ENCODE data around the gene HNRNPA2B1.
"Not testable (repeated sequence)": the region's sequence is repeated elsewhere in the genome, so short reads cannot be mapped to it uniquely, and the experiment has no call there.

HNRNPA2B1 gene

DNA sequence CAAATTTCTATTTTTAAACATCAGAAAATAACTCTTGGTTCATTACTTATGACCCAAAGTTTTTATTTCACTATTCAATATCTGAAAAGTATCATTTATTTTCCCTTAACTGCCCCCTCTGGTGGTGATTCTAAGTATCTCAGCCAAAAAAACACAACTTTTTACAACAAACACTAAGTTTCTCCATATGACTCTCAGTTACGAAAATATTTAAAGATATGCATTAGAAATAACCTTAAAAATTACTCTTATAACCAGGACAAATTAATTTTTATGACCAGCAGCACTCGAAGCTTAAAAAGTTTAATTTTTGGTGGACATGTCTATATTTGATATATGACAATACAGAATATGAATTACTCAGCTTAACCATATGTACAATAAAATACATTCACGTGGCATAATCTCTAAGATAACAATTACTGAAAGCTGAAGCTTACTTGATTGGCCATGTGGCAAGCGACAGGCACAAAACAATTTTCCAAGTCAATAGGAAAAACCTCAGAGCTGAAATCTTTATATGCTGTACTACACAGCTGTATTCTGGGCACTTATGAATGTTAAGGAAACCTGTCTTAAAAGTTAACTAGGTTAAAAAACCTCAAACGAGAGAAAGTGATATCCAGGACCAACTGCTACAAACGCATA is 2.3 kb downstream of the HNRNPA2B1 start:
- peak; percentile 50 for DNase-seq

DNA sequence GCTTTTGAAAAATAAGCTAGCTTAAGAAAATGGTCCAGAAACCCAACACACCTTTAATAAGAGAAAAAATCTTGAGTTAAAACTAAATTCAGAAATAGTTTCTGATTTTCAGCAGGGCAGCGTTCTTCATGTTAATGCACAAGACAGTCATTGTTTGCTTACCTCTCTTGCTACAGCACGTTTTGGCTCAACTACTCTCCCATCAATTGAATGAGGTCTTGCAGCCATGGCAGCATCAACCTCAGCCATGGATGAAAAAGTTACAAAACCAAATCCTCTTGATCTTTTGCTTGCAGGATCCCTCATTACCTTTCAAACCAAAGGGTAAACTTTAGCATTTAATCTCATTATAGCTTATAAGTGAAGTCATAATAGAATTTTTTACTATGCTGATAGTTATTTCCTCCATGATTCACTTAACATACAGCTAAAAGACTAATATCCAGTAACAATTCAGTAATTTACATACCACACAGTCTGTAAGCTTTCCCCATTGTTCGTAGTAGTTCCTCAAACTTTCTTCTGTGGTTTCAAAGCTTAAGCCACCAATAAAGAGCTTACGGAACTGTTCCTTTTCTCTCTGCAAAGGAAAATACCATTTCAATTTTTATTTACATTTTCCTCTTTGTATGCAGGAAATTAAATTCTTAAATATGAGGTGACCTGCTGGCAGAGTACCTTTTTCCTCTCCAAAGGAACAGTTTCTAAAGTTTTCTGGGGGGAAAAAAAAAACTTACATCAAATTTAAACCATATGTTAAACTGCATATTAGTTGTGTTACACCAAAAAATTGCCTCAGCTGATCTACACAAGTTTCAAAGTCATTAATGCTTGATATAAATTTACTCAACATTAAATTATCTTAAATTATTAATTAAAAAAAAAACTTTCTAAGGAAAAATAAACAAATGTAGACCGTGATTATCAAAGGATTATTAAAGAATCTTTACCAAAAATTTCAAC is 3.1 kb downstream of the HNRNPA2B1 start:
- peak; percentile 30 for DNase-seq

DNA sequence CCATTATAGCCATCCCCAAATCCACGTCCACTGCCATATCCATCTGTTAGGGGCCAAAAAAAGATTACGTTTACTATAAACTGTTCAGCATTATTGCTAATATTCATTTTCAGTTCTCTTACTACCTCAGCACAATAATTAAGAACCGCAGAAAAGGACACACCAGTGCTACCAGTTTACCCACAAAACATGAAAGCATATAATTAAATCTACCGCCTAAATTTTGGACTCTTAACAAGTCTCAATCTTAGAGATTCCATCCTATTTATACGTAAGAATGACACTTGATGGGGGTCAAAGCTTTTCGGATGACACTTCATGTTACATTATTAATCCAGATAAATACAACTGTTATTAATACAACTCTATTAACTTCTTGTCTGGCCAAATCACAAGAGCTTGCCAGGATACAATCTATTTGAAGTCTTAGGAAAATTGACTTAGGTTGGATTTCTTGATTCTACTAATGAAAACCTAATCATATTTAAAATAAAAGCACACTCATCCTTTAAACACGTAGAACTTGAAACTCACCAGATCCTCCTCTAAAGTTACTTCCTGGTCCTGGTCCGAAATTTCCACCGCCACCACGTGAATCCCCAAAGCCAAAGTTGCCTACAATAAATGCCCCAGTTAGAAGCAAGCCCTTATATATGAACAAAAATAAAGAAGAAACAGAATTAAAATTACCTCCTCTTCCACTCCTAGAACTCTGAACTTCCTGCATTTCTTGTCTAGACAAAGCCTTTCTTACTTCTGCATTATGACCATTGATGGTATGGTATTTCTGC is 4.5 kb downstream of the HNRNPA2B1 start:
- DNase-seq: no peak

DNA sequence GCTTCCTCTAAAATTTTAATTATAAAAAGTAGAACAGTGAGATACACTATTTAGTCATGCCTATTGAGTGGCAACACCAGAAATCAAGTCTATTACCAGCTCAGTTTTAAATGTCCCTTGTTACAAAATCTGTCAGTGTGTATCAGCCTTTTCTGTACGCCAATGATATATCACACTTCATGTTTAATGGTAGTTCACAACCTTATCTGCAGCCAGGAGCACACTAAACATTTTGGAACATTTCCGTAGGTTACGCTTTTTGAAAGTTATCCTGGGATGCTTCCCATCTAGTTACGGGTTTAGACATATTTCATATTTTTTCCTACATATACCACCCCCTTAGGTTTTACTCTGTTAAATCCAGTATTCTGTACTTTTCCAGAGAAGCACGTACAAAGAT is 5.4 kb downstream of the HNRNPA2B1 start:
- DNase-seq: no peak

DNA sequence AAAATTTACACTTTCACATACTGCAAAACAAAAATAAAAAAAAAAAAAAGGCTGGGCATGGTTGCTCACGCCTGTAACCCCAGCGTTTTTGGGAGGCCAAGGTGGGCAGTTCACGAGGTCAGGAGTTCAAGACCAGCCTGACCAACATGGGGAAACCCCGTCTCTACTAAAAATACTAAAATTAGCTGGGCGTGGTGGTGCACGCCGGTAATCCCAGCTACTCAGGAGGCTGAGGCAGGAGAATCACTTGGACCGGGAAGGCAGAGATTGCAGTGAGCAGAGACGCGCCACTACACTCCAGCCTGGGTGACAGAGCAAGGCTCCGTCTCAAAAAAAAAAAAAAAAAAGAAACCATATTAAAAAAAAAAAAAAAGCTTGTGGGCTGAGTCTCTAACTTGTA is 5.8 kb downstream of the HNRNPA2B1 start:
- not testable (repeated sequence) for DNase-seq

DNA sequence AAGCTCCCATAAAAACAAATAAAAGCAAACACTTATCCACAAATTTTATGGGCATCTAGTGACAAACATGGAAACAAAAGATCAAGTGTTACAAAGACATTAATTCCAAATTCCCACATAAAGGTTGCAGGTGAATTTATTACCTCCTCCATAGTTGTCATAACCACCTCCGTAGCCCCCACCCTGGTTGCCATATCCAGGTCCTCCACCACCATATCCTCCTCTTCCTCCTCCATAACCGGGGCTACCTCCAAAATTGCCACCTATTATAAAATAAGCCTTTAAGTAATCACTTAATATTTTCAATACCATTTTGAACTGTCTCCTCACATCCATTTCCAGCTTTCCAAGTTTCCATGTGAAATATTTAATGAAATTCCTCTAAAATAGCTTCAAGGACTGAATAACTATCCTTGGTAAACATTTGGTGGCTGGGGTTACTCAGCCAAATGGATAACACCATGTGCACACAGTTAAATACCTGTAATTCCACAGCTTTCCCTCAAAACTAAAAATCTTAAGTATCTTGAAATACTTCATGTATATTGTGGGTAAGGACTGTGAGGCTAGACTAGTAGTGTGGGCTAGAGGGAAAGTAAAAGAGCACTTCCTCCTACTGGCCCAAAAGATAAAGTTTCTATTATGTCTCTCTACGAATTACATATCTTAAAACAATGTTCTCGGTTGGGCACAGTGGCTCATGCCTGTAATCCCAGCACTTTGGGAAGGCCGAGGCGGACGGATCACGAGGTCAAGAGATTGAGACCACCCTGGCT is 6.9 kb downstream of the HNRNPA2B1 start:
- DNase-seq: no peak

DNA sequence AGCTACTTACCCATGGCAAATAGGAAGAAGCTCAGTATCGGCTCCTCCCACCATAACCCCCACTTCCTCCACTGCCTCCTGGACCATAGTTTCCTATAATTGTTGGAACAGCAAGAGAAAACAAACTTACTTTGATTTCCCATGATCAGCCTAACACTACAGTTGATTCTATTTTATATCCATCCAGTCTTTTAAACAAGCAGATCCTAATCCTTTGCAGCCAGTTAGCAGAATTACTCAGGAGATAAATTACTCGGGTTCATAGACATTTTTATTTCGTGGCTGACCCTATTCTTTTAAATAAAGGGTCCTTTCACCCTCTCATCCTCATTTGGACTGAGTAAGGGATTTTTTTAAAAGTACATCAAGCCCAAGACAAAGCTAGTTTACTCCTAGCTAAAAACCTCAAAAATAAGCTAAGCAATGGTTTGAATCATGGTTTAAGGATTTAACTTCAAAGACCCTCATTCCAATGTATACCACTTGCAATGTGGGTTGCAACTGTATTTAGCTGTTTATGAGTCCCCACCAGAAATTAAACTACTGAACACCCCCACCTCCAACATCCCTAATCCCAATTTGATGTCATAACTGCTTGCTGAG is 8.0 kb downstream of the HNRNPA2B1 start:
- DNase-seq: no peak

DNA sequence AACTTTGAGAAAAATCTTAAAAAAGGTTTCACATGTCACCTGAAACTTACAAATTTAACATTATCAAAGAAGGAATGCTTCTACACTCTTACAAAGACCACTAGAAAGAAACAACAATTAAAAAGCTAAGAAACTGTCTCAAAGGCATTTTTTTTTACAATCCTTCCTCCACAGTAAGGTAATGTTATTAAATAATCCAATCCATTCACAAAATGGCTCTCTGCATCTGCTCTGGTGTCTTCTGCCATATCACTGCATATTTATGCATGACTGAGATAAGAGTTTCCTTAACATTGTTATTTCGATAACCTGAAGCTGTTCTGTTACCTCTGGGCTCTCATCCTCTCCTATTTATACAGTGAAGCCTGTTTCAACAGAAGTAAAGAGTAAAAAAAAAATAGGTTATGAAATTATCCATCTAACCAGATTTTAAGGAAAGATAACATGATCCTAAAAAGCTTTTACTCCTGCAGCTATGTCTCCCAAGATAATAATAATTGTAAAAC is 8.5 kb downstream of the HNRNPA2B1 start:
- no peak for DNase-seq

DNA sequence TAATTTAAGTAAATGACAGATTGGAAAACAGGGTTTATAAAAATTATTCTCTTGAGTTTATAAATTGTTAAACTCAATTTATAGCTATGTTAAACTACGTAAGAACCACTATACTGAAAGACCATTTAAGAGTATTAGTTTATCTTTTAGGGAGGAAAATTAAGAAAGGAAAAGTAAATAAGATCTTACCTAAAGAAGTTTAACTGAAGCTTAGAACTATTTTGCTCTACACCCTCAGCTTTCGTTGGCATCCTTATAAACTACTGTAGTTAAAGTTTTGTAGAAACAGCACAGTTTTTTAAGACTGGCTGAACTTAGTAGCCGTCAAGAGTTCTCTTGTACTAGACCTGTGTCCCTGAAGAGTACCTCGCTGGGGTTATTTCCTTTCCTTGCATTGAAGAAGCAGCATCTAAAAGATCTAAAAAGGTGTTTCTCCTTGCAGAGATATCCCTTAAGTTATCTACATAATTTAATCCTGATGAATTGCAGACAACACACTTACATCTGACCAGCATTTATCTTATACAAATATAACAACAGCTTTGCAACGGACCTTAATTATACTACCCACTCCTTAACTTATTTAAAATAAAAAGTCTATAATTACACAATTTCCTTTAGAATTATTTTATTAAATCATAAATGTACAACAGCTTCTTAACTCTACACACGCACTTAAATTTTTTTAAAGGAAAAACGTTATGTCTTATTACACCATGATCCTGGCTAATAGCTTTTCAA is 9.1 kb downstream of the HNRNPA2B1 start:
- no peak for DNase-seq

DNA sequence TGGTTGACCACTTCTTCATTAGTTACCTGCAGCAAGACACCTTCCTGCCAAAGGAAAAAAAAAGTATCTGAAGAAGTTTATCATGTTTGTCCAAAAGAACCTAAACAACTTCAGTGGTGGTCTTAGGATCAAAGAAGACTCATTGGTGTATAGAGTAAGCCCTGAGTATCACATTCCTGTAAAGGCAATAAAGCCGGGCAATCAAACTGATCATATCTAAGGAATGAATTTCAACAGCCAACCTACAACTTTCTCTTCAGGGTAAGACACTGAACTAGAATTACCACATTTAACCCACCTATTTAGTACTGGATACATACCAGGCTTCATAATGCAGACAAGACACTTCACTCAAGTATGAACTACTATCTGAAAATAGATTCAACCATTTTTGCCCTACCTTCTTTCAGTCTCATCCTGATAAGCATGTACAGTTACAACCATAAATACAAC is 10.1 kb downstream of the HNRNPA2B1 start:
- no peak for DNase-seq

DNA sequence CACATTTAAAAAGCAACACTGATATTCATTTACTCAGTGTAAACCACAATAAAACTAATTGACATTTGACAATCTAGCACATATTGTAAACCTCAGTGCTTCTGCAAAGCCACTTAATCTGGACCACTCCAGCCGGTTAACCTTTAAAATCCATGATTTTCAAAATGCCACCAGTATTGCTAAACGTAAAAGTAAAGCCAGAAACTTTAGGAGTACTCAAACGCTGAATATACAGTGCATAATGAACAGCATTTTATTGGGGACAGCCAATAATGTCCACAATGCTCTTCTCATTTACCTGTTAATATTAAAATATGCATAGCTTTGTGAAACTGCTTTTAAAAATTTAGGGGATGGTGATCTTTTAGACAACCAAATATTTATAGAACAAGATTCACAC is 10.8 kb downstream of the HNRNPA2B1 start:
- DNase-seq: no peak

DNA sequence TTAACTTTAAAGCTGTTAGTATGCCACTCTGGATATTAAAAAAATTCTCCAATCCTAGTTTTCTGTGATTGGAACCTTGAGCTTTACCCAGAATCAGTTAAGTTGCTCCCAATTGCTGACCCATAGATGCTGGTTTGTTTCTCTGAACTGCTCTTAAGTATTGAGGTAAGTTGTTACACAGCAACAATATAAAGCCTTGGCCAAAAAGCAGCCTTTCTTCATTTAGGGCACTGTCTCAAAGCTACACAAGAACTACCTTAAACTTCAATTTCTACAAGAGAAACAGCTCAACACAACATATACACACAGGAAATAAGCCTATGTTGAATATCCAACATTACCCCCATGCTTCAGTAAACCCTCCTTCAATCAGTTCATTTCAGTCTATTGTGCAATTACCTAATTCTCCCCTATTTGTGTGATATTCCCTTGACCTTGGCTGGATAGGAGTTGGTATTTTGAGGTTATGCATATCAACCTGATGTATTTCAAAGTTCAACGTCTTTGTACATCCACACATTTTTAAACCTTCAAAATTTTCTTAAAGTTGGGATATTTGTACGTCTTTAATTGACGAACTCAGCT is 11.5 kb downstream of the HNRNPA2B1 start:
- DNase-seq: no peak

DNA sequence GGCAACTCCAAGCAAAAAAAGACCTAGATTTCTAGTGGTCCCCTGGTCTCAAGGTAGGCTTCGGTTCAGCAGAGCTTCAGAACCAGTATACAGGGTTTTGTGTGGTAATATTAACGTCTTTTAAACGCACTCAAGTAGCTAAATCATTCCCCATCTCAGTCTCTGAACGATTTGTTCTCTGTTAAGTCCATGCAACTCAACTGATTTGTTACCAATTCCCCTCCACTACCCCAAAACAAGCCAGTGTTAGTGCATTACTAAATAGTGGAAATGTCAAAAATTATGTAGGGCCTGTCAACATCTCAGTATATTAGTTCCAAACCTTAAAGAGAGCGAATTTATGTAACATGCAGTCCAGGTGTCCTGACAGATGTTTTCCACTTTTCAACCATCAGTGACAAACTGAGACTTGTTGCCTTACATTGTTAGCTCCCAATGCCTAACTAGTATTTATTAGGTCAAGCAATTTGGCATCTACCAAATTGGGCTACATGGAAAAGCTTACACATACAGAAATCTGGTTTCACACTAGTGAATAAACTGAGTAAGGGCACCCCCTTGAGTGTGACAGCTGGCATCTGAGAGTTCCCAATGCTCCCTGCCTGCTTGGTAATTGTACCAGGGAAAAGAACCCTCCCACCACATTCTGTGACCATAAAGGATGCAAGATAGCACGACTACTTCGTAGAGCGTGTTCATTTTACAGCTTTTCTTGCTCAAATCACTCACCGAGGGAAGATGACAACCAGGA is 12.2 kb downstream of the HNRNPA2B1 start:
- no peak for DNase-seq

DNA sequence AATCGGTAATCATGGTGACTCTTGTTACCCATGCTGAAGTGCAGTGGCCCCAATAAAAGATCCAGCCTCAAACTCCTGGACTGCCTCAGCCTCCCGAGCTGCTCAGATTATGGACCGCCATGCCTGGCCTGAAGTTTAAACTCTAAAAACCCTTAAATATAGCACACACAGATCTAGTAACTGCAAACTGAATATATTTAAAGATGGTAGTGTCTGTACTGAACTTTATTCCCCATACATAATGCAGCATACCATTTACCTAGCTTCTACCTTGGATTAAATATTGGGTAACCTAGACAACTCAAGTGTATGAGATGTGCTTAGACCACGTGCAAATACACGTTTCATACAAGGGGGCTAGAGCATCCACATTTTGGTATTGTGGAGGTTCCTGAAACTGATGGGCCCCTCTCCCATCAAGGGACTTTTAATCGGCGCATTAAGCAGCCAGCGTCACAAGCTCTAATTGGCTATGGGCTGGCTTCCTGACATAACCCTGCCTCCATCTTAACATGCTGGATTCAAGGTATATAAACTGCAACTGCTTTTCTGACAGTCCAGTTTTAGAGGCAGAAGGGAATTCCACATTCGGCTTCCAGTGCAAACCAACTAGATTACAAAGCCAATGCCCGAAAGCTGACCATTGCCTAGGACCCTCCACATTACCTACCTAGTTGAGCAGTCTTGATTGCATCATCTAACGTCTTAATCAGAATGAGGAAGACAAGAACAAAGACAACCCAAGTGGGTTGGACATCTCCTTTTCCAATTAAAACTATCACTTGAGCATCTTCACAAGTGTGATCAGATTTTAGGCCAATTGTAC is 13.0 kb downstream of the HNRNPA2B1 start:
- DNase-seq: no peak

DNA sequence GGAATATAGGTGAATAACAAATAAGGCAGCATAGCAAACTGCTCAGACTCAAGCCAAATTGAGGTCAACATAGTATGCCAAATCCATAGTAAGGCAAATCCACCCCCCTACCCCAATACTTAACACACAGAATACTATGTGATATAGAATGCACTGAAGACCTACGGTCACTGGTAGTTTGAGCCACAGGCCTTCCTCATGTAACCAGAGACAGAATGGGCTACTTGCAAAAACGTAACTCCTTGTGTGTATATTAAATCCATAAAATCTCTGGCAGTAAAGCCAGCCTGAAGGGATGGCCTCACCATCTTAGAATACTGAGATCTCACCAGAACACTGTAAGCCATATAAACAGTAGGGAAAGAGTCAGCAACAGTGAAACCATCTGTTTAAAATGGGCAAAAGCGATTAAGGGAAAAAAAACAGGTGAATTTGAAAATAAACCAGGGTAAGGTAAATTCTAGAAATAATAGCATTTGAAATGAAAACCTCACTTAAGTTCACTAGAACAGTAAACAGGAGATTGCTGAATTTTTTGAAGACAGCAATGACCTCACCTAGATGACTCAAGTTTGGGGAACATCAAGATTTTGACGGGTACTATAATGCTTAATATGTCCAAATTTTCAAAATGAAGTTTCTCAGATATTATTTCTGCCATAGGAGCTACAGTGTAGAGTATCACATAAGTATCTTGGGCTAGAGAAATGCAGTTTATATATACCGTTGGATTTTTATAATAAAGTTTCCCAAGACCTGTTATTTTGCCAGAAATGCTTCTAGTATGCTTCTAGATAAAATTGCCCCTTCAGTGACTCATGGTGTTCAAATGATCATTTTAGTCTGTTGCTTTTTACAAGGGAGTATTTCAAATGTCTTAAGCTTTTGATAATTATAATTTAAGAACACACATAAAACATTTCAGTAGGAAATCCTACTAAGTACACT is 13.9 kb downstream of the HNRNPA2B1 start:
- no peak for DNase-seq

DNA sequence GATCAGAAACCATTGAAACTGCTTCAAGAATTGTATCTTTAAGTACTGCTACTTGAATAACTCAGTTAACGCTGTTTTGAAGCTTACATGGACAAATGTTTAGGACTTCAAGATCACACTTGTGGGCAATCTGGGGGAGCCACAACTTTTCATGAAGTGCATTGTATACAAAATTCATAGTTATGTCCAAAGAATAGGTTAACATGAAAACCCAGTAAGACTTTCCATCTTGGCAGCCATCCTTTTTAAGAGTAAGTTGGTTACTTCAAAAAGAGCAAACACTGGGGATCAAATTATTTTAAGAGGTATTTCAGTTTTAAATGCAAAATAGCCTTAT is 14.7 kb downstream of the HNRNPA2B1 start:
- DNase-seq: no peak

DNA sequence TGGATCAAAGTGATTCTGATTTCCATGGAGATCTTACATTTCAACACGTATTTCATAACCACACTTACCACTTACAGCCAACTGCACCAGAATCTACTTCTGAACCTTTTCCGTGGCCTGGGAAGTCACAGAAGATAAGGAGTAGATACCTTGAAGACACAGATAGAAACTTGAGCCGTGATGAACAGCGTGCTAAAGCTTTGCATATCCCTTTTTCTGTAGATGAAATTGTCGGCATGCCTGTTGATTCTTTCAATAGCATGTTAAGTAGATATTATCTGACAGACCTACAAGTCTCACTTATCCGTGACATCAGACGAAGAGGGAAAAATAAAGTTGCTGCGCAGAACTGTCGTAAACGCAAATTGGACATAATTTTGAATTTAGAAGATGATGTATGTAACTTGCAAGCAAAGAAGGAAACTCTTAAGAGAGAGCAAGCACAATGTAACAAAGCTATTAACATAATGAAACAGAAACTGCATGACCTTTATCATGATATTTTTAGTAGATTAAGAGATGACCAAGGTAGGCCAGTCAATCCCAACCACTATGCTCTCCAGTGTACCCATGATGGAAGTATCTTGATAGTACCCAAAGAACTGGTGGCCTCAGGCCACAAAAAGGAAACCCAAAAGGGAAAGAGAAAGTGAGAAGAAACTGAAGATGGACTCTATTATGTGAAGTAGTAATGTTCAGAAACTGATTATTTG is 15.3 kb downstream of the HNRNPA2B1 start:
- no peak for DNase-seq

Data from fibroblast of skin of back (primary cell).